ENCODE results near the gene LILRB2. TPM values are rescaled to one million over a fixed set of nuclear protein-coding genes. Genes with fewer than 3 reads are reported as not detected.
A peak's percentile ranks its signal among the peaks of the same experiment; 100 is the strongest.

LILRB2 gene
- total RNA-seq, 2 experiments from 2014 or later = not detected

- ATAC-seq (peak; percentile 76), DNase-seq (peak; percentile 91)
- TF ChIP-seq CTCF (IDR thresholded peaks at IDR 0.05) = peak; percentile 80
- no peak overlapping the region for H3K4me3 Mint-ChIP-seq
- no peak overlapping the region for H3K27ac Mint-ChIP-seq
- H3K36me3 Mint-ChIP-seq (ENCODE audit: low read depth) = no peaks in the 10 kb centered on the region
- H3K9me3 Mint-ChIP-seq = no peaks in the 10 kb centered on the region
- H3K27me3 Mint-ChIP-seq = peaks cover 11% of the 10 kb centered on the region
- ChIA-PET CTCF (interaction anchor here (0.6 to 1.8 kb wide), 37 partner anchors 9 to 473 kb away, joined by 3 to 12 read pairs (median 4); partner anchors contain the start of genes LILRB5, MBOAT7, PRPF31 and TFPT), POLR2A (interaction anchor here (0.8 to 1.7 kb wide), 2 partner anchors 57 to 183 kb away, joined by 3 to 4 read pairs; partner anchors contain the start of gene LENG8)
- H3K4me1 Mint-ChIP-seq (ENCODE audit: low read depth) = no peaks in the 10 kb centered on the region
- intact Hi-C loops (cut with micrococcal nuclease) = no loop called here
Observed at GRCh38 chr19:54266133-54266532, 14.8 kb downstream of the LILRB2 start.

- ATAC-seq = no peak
- DNase-seq = no peak
- CTCF ChIA-PET = no interaction called here
Observed at GRCh38 chr19:54262470-54262869, 18.4 kb downstream of the LILRB2 start.

DNA sequence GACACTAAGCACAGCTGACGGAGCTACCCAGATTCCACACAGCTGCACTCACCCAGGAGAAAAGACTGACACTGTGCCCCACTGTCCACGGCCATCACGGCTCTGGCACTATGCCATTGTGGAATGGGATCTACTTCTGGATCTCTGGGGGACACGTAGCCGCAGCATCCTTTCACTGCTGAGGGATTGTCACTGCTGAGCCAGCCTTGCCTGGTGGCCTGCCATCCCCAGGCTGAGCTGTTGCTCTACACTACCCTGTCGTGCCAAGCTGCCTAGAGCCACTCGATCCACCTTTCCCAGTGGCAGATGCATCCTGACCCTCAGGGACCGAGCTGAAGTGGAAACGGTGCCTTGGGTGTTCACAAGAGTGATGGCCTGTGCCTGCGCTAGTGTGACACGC is 18.8 kb downstream of the LILRB2 start:
- Mint-ChIP-seq H3K9me3 (no peaks in the 10 kb centered on the region), H3K4me1 (ENCODE audit: low read depth) (no peaks in the 10 kb centered on the region), H3K36me3 (ENCODE audit: low read depth) (no peaks in the 10 kb centered on the region), H3K27me3 (peaks cover 5% of the 10 kb centered on the region), H3K4me3 (no peak overlapping the region), H3K27ac (no peak overlapping the region)
- no peak for DNase-seq
- ATAC-seq = no peak
- POLR2A ChIA-PET = no interaction called here
- CTCF ChIA-PET = interaction anchor here (1.5 kb wide), 1 partner anchor 128 kb away, joined by 3 read pairs; no protein-coding TSS in a partner anchor
- no peak for TF ChIP-seq CTCF (IDR thresholded peaks at IDR 0.05)
- intact Hi-C loops (cut with micrococcal nuclease) = no loop called here

More at GRCh38 chr19:54262470-54262869, 18.4 kb downstream of the LILRB2 start:
- Mint-ChIP-seq H3K4me3 (no peak overlapping the region), H3K9me3 (no peaks in the 10 kb centered on the region), H3K4me1 (ENCODE audit: low read depth) (no peaks in the 10 kb centered on the region), H3K27me3 (peaks cover 3% of the 10 kb centered on the region), H3K36me3 (ENCODE audit: low read depth) (no peaks in the 10 kb centered on the region), H3K27ac (no peak overlapping the region)
- no peak for TF ChIP-seq CTCF (IDR thresholded peaks at IDR 0.05)
- intact Hi-C loops (cut with micrococcal nuclease) = no loop called here
- POLR2A ChIA-PET = no interaction called here

DNA sequence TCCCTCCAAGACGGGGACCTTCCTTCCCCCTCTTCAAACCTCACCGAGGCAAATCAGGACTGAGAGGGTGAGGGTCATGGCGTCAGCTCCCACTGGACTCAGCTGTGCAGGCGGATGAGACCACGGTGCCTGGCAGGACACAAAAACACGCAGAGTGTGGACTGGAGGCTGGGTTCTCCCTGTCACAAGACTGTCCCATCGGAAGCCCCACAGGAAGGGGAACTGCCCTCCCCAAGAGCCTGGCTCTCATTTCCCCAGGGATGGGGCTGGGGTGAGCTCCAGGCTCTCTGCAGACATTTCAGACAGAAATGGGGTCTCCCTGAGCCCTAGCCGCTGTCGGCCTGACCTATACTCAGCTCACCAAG is 23.8 kb downstream of the LILRB2 start, which contains the start of gene LILRB5:
Gene LILRB5 (minus strand): TSS at position 158 of the 365 bp plus-strand sequence. CDS start 80 bp downstream, at position 78.
- ATAC-seq (no peak), DNase-seq (no peak)
- H3K9me3 Mint-ChIP-seq = no peaks in the 10 kb centered on the region
- POLR2A ChIA-PET = no interaction called here
- TF ChIP-seq CTCF (IDR thresholded peaks at IDR 0.05) = no peak
- no peak within 1 kb of the TSS for H3K4me3 Mint-ChIP-seq
- H3K27me3 Mint-ChIP-seq = peaks cover 5% of the 10 kb centered on the region
- no peaks in the 10 kb centered on the region for H3K4me1 Mint-ChIP-seq (ENCODE audit: low read depth)
- intact Hi-C loops (cut with micrococcal nuclease) = no loop called here
- H3K27ac Mint-ChIP-seq = no peak within 1 kb of the TSS
- CTCF ChIA-PET = interaction anchor here (2.4 kb wide), 1 partner anchor 9 kb away, joined by 11 read pairs; no protein-coding TSS in a partner anchor
- no peaks in the 10 kb centered on the region for H3K36me3 Mint-ChIP-seq (ENCODE audit: low read depth)

DNA sequence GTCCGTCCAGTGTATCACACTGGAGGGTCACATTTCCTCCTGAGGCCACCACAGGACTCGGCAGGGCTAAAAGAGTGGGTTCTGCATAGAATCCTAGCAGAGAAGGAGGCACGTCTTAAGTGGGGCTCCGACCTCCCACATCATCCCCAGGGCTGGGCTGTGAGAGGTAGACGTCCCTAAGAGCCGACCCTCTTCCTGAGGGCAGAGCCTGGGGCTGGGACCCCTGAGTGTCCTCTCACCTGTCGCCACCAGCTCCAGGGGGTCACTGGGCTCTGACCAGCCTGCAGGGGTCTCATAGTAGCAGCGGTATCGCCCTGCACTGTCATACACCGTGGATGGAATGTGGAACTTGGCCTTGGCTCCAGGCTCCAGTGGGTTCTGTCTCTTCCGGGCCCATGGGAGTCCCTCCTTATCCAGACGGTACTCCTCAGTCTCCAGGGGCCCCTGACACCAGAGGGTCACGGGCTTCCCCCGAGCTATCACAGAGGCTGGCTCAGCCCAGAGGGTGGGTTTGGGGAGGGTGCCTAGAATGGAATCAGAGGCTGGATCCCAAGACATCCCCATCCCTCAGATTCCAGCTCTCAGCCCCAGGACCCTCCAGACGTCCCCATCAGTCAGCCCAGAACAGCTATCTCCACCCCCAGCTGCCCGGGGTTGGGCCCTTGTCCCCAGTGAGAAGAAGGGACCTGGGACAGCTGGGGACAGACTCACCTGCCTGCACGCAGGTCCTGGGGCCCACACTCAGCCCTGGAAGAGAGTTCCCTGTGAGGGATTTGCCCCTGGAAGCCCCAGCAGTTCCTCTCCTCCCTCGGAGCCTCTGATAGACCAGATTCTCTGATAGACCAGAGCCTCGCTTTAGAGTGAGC is 24.4 kb downstream of the LILRB2 start:
- Mint-ChIP-seq H3K9me3 (no peaks in the 10 kb centered on the region), H3K27ac (no peak overlapping the region), H3K4me1 (ENCODE audit: low read depth) (no peaks in the 10 kb centered on the region), H3K27me3 (peaks cover 5% of the 10 kb centered on the region), H3K4me3 (no peak overlapping the region), H3K36me3 (ENCODE audit: low read depth) (no peaks in the 10 kb centered on the region)
- POLR2A ChIA-PET = no interaction called here
- CTCF ChIA-PET = interaction anchor here (2.4 kb wide), 1 partner anchor 10 kb away, joined by 11 read pairs; no protein-coding TSS in a partner anchor
- intact Hi-C loops (cut with micrococcal nuclease) = no loop called here
- no peak for ATAC-seq
- DNase-seq = no peak
- TF ChIP-seq CTCF (IDR thresholded peaks at IDR 0.05) = no peak

Data from activated CD8-positive, alpha-beta T cell treated with anti-CD3 and anti-CD28 coated beads for 36 hours (primary cell).